IMR-90 (cell line): ENCODE data around the gene CYRIA. TPM values are rescaled to one million over a fixed set of nuclear protein-coding genes. Genes with fewer than 3 reads are reported as not detected.

ENCODE experiments used
- ATAC-seq: fragments of 200-7000 bp; cut with Tn5 transposase; 2 replicates; pipeline ENCODE4 v1.9.1; 2020; ENCODE audit warnings: low read depth, mild to moderate bottlenecking, moderate library complexity
- BruUV-seq: library from RNA; stranded (reverse); fragments of 400-500 nt; replicated peaks from 2 replicates; lab custom pipeline; 2021; lab: Mats Ljungman, UMichigan
- CTCF ChIA-PET: fragments of 300-600 bp; formaldehyde crosslinking; extraction: SDS; loops from one replicate; lab custom pipeline; 2021; ENCODE audit warnings: antibody characterized with exemption; lab: Yijun Ruan, JAX
- POLR2A ChIA-PET: fragments of 300-600 bp; sonication (Branson Sonifier 250); formaldehyde crosslinking; loops from one replicate; lab custom pipeline; 2022; ENCODE audit warnings: antibody characterized with exemption; ENCODE audit not compliant: unreplicated experiment; lab: Charles Lee
- DNase-seq: peaks from one replicate; pipeline ENCODE4 v3.0.0; 2013
- H2AFZ ChIP-seq: replicated peaks from 2 replicates; pipeline ENCODE3; 2013; ENCODE audit warnings: low read length, mild to moderate bottlenecking; ENCODE audit not compliant: poor library complexity
- H2AK5ac ChIP-seq: 2 replicates; pipeline ENCODE4 v1.6.1; 2013; ENCODE audit warnings: low read depth, low read length, inconsistent platforms
- H2AK9ac ChIP-seq: replicated peaks from 2 replicates; pipeline ENCODE3; 2013; ENCODE audit warnings: mild to moderate bottlenecking, low read depth, low read length, moderate library complexity; ENCODE audit not compliant: poor library complexity
- H2BK120ac ChIP-seq: 2 replicates; pipeline ENCODE4 v1.6.1; 2013; ENCODE audit warnings: low read depth, low read length, inconsistent platforms
- H2BK15ac ChIP-seq: 3 replicates; pipeline ENCODE4 v1.6.1; 2013; ENCODE audit warnings: low read depth, low read length, inconsistent platforms
- H2BK20ac ChIP-seq: 2 replicates; pipeline ENCODE4 v1.6.1; 2013; ENCODE audit warnings: low read depth, mild to moderate bottlenecking, inconsistent platforms, low read length, moderate library complexity
- H2BK5ac ChIP-seq: 2 replicates; pipeline ENCODE4 v1.6.1; 2013; ENCODE audit warnings: mild to moderate bottlenecking, low read depth, low read length, inconsistent platforms; ENCODE audit not compliant: poor library complexity, severe bottlenecking
- H3K14ac ChIP-seq: replicated peaks from 2 replicates; pipeline ENCODE4 v1.6.1; 2013; ENCODE audit warnings: low read depth, low read length, inconsistent platforms
- H3K18ac ChIP-seq: 2 replicates; pipeline ENCODE4 v1.6.1; 2013; ENCODE audit warnings: low read depth, low read length, control low read depth
- H3K23ac ChIP-seq: 2 replicates; pipeline ENCODE4 v1.6.1; 2013; ENCODE audit warnings: low read depth, low read length, inconsistent platforms
- H3K27ac ChIP-seq: 2 replicates; pipeline ENCODE4 v1.5.1; 2013; ENCODE audit warnings: mild to moderate bottlenecking, control low read depth, low read length; ENCODE audit not compliant: insufficient read depth
- H3K27me3 ChIP-seq: 2 replicates; pipeline ENCODE4 v1.6.1; 2013; ENCODE audit warnings: low read length; ENCODE audit not compliant: control insufficient read depth, insufficient read depth
- H3K36me3 ChIP-seq: 2 replicates; pipeline ENCODE4 v1.6.1; 2013; ENCODE audit warnings: low read length, mixed read lengths; ENCODE audit not compliant: control insufficient read depth, insufficient read depth
- H3K4ac ChIP-seq: 2 replicates; pipeline ENCODE4 v1.6.1; 2013; ENCODE audit warnings: low read depth, low read length, inconsistent platforms
- H3K4me1 ChIP-seq: 2 replicates; pipeline ENCODE4 v1.6.1; 2013; ENCODE audit warnings: low read length, mixed read lengths; ENCODE audit not compliant: control insufficient read depth, insufficient read depth
- H3K4me2 ChIP-seq: 2 replicates; pipeline ENCODE4 v1.6.1; 2013; ENCODE audit warnings: low read depth, mild to moderate bottlenecking, control low read depth, low read length, moderate library complexity
- H3K4me3 ChIP-seq: 2 replicates; pipeline ENCODE4 v1.5.1; 2013; ENCODE audit warnings: low read depth, mild to moderate bottlenecking, control low read depth, low read length, moderate library complexity; ENCODE audit not compliant: insufficient read depth
- H3K56ac ChIP-seq: 2 replicates; pipeline ENCODE4 v1.6.1; 2013; ENCODE audit warnings: low read length, inconsistent platforms; ENCODE audit not compliant: insufficient read depth; ENCODE audit errors: extremely low read depth
- H3K79me1 ChIP-seq, 2 experiments: 2 replicates each; pipeline ENCODE4 v1.6.1; 2013; ENCODE audit warnings: low read length in 2 of 2, inconsistent platforms in 1 of 2, low read depth in 1 of 2
- H3K9ac ChIP-seq: 2 replicates; pipeline ENCODE4 v1.6.1; 2013; ENCODE audit warnings: low read depth, low read length, control low read depth
- H3K9me1 ChIP-seq: 2 replicates; pipeline ENCODE4 v1.6.1; 2013; ENCODE audit warnings: low read length, inconsistent platforms; ENCODE audit not compliant: insufficient read depth
- H3K9me3 ChIP-seq: 2 replicates; pipeline ENCODE4 v1.6.1; 2013; ENCODE audit warnings: low read length; ENCODE audit not compliant: control insufficient read depth, insufficient read depth
- H4K20me1 ChIP-seq: 2 replicates; pipeline ENCODE4 v1.6.1; 2013; ENCODE audit warnings: low read length, inconsistent platforms; ENCODE audit not compliant: insufficient read depth
- H4K5ac ChIP-seq: 2 replicates; pipeline ENCODE4 v1.6.1; 2013; ENCODE audit warnings: mild to moderate bottlenecking, low read depth, low read length, control low read depth
- H4K8ac ChIP-seq, 2 experiments: 2 replicates each; pipeline ENCODE4 v1.6.1; 2013; ENCODE audit warnings: low read depth in 2 of 2, low read length in 2 of 2, control low read depth in 1 of 2, inconsistent platforms in 1 of 2
- H4K91ac ChIP-seq: 2 replicates; pipeline ENCODE4 v1.6.1; 2013; ENCODE audit warnings: low read depth, low read length, inconsistent platforms; ENCODE audit not compliant: insufficient read depth
- BHLHE40 ChIP-seq: fragments of 150-350 bp; IDR thresholded peaks from 2 replicates; pipeline ENCODE4 v1.6.1; 2016; ENCODE audit warnings: mild to moderate bottlenecking, low read depth, low read length
- CEBPB ChIP-seq: IDR thresholded peaks from 2 replicates; pipeline ENCODE4 v1.6.1; 2012; ENCODE audit warnings: low read depth, low read length, improper control_type of control experiment
- CHD1 ChIP-seq: IDR thresholded peaks from 2 replicates; pipeline ENCODE4 v1.6.1; 2012; ENCODE audit warnings: low read depth, low read length, improper control_type of control experiment
- FOS ChIP-seq: fragments of 150-350 bp; IDR thresholded peaks from 2 replicates; pipeline ENCODE4 v1.6.1; 2016; ENCODE audit warnings: low read depth, low read length
- MAFK ChIP-seq: IDR thresholded peaks from 2 replicates; pipeline ENCODE4 v1.6.1; 2012; ENCODE audit warnings: low read depth, low read length, improper control_type of control experiment
- MAZ ChIP-seq: IDR thresholded peaks from 2 replicates; pipeline ENCODE4 v1.6.1; 2012; ENCODE audit warnings: low read depth, mild to moderate bottlenecking, low read length, improper control_type of control experiment, moderate library complexity, borderline replicate concordance
- MXI1 ChIP-seq: IDR thresholded peaks from 2 replicates; pipeline ENCODE4 v1.6.1; 2012; ENCODE audit warnings: low read depth, mild to moderate bottlenecking, low read length, moderate library complexity, borderline replicate concordance
- NFE2L2 ChIP-seq: fragments of 150-350 bp; IDR thresholded peaks from 2 replicates; pipeline ENCODE4 v1.6.1; 2016; ENCODE audit warnings: low read depth, mild to moderate bottlenecking, low read length
- POLR2A ChIP-seq: IDR thresholded peaks from 2 replicates; pipeline ENCODE4 v1.6.1; 2012; ENCODE audit warnings: mild to moderate bottlenecking, low read depth, low read length
- RAD21 ChIP-seq: IDR thresholded peaks from 2 replicates; pipeline ENCODE4 v1.6.1; 2012; ENCODE audit warnings: low read length, improper control_type of control experiment
- RCOR1 ChIP-seq: IDR thresholded peaks from 2 replicates; pipeline ENCODE4 v1.6.1; 2012; ENCODE audit warnings: mild to moderate bottlenecking, low read length, improper control_type of control experiment; ENCODE audit not compliant: insufficient replicate concordance
- RFX5 ChIP-seq: IDR thresholded peaks from 2 replicates; pipeline ENCODE4 v1.8.0; 2012; ENCODE audit warnings: low read depth, mild to moderate bottlenecking, low read length, moderate library complexity
- SMC3 ChIP-seq: fragments of 150-350 bp; IDR thresholded peaks from 2 replicates; pipeline ENCODE4 v1.6.1; 2016; ENCODE audit warnings: low read depth, mild to moderate bottlenecking, antibody characterized with exemption, low read length, moderate library complexity
- WGBS, 2 experiments: methylation state at CpG; one replicate each; pipeline versions ENCODE4 v1.1.5 to v1.1.7; 2013; ENCODE audit warnings: missing lambda C conversion rate in 2 of 2; ENCODE audit not compliant: insufficient read length in 1 of 2; ENCODE audit errors: extremely low coverage in 2 of 2; 5-methylcytosine and 5-hydroxymethylcytosine counted together
- dilution Hi-C: fragments of 300-500 bp; cut with HindIII; formaldehyde crosslinking; loops from one replicate; pipeline ENCODE4 v1.14.3; 2018; ENCODE audit warnings: low sequenced_read_pairs; ENCODE audit not compliant: unreplicated experiment
- in situ Hi-C: fragments of 300-500 bp; cut with MboI; formaldehyde crosslinking; loops from 3 replicates; pipeline ENCODE4 v1.14.3; 2019; ENCODE audit warnings: low sequenced_read_pairs, inconsistent platforms, mixed read lengths
- intact Hi-C: fragments of 100-400 bp; cut with micrococcal nuclease; formaldehyde crosslinking; loops from 2 replicates; pipeline ENCODE4 v1.10.0; 2022
- polyA plus RNA-seq, 3 experiments: library from polyadenylated mRNA; depleted of rRNA; stranded (reverse); fragments of >200 nt; gene quantifications; 2 replicates each; pipeline ENCODE4 v1.2.3, GENCODE V29; 2012; ENCODE audit warnings: low replicate concordance in 1 of 3
- total RNA-seq: library from RNA; depleted of rRNA; stranded (reverse); fragments of >200 nt; gene quantifications from 2 replicates; pipeline ENCODE4 v1.2.3, GENCODE V29; 2012
- TF ChIP-seq, protein P1 (sequence below): fragments of 150-350 bp; IDR thresholded peaks from 2 replicates; pipeline ENCODE4 v1.6.1; 2017; ENCODE audit warnings: mild to moderate bottlenecking, antibody characterized with exemption, low read length, low read depth
- TF ChIP-seq, protein P2 (sequence below): fragments of 150-350 bp; IDR thresholded peaks from 2 replicates; pipeline ENCODE4 v1.6.1; 2016; ENCODE audit warnings: low read depth, mild to moderate bottlenecking, low read length, moderate library complexity, borderline replicate concordance
- TF ChIP-seq, protein P3 (sequence below): conservative IDR thresholded peaks from 2 replicates; pipeline ENCODE4 v1.5.1; 2012; ENCODE audit warnings: mild to moderate bottlenecking, low read depth, low read length, improper control_type of control experiment

The CYRIA gene
- total and polyA plus RNA-seq, 2 of the 4 experiments (the other 2 are of a cell fraction) = 1.7 to 3.8 TPM

DNA sequence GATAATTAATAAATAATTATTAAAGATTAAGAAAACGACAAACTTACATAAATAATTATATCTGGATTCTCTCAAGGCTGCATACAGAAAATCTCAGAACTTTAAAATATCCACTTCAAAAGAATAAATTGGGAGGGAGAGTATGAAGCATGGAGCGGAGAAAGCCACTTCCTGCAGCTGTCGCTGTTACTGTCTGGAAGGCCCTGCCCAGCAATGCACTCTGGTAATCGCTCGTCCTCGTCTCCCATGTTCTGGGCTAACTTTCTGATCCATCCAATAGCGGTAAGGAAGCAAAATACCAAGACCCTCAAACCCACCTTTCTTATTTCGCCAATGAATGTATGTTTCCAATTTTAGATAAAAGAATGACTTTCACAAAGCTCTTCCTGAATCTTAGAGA is 26.7 kb downstream of the CYRIA start:
- no peak for ATAC-seq
- Histone ChIP-seq H2BK5ac (no peak overlapping the region), H3K27me3 (no peaks in the 10 kb centered on the region), H3K9me3 (no peaks in the 10 kb centered on the region), H2AK5ac (no peak overlapping the region), H4K91ac (no peak overlapping the region), H4K5ac (no peak overlapping the region), H4K8ac (no peak overlapping the region), H3K56ac (no peak overlapping the region), H3K18ac (no peak overlapping the region), H3K27ac (no peak overlapping the region), H3K23ac (no peak overlapping the region), H2BK120ac (no peak overlapping the region), H3K36me3 (no peaks in the 10 kb centered on the region; the same call in 1 of the 2 replicates), H3K4me2 (no peak overlapping the region), H2BK20ac (no peak overlapping the region), H3K9me1 (peaks cover 2% of the 10 kb centered on the region; the same call in 1 of the 2 replicates), H2BK15ac (no peak overlapping the region), H3K14ac (no peak overlapping the region), H3K79me1 (no peaks in the 10 kb centered on the region), H3K4me1 (peaks cover 11% of the 10 kb centered on the region), H2AFZ (no peak overlapping the region), H3K4me3 (no peak overlapping the region), H4K20me1 (no peaks in the 10 kb centered on the region), H2AK9ac (no peak overlapping the region), H3K9ac (no peak overlapping the region), H3K4ac (no peak overlapping the region)
- BruUV-seq = no TSS peak
- CTCF ChIA-PET = interaction anchor here (0.6 to 1.3 kb wide), 2 partner anchors 16 to 1140 kb away, joined by 4 to 6 read pairs; no protein-coding TSS in a partner anchor
- POLR2A ChIA-PET = no interaction called here
- TF ChIP-seq RAD21 (no peak), SMC3 (no peak), CHD1 (no peak), BHLHE40 (no peak), CEBPB (no peak), RFX5 (no peak), RCOR1 (no peak), NFE2L2 (no peak), MXI1 (no peak), MAFK (no peak), MAZ (no peak), FOS (no peak), POLR2A (no peak)
- TF ChIP-seq, protein P1, sequence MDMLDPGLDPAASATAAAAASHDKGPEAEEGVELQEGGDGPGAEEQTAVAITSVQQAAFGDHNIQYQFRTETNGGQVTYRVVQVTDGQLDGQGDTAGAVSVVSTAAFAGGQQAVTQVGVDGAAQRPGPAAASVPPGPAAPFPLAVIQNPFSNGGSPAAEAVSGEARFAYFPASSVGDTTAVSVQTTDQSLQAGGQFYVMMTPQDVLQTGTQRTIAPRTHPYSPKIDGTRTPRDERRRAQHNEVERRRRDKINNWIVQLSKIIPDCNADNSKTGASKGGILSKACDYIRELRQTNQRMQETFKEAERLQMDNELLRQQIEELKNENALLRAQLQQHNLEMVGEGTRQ = no peak
- TF ChIP-seq, protein P2, sequence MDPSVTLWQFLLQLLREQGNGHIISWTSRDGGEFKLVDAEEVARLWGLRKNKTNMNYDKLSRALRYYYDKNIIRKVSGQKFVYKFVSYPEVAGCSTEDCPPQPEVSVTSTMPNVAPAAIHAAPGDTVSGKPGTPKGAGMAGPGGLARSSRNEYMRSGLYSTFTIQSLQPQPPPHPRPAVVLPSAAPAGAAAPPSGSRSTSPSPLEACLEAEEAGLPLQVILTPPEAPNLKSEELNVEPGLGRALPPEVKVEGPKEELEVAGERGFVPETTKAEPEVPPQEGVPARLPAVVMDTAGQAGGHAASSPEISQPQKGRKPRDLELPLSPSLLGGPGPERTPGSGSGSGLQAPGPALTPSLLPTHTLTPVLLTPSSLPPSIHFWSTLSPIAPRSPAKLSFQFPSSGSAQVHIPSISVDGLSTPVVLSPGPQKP = no peak
- TF ChIP-seq, protein P3, sequence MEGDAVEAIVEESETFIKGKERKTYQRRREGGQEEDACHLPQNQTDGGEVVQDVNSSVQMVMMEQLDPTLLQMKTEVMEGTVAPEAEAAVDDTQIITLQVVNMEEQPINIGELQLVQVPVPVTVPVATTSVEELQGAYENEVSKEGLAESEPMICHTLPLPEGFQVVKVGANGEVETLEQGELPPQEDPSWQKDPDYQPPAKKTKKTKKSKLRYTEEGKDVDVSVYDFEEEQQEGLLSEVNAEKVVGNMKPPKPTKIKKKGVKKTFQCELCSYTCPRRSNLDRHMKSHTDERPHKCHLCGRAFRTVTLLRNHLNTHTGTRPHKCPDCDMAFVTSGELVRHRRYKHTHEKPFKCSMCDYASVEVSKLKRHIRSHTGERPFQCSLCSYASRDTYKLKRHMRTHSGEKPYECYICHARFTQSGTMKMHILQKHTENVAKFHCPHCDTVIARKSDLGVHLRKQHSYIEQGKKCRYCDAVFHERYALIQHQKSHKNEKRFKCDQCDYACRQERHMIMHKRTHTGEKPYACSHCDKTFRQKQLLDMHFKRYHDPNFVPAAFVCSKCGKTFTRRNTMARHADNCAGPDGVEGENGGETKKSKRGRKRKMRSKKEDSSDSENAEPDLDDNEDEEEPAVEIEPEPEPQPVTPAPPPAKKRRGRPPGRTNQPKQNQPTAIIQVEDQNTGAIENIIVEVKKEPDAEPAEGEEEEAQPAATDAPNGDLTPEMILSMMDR = no peak
- dilution Hi-C loops (no loop called here), intact Hi-C loops (no loop called here), in situ Hi-C loops (no loop called here)
- no peak for DNase-seq
- WGBS, 2 experiments = no CpG with 5 or more reads among the region's 8 CpGs
